Measurements from ENCODE around the gene NFKB2.

Gene NFKB2

GRCh38 chr10:102395400-102396316 lies at the start of gene NFKB2:
NFKB2 (plus strand) TSS chr10:102395705; CDS start chr10:102395960, 255 bp downstream.
- DNase-seq, result peak; percentile 4

DNA sequence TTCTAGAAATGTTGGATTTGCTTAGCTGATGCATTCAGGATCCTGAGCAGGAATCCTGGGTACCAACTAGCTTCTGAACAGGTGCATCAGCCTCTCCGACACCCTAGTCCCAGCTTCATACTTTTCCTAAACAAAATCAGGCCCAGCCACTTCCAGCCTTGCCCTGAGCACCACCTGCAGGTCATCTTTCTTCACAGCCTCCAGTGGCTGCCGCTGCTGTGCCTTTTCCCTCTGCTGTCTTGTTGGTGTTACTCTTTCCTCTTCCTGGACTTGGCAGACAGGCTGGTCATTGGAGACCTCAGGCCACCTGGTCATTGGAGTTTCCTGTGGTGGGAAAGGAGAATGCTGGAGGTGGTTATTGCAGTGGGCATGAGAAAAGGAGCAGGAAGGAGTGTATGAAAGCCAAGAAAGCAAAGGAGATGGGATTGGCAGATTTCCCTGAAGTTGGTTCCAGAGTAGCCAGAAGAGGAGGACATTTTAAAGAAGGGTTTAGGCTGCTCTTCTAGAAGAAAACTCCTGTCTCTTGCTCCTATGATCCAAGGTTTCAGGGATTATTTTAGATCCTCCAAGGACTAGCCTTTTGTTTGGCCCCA lies 48.2 kb upstream of the NFKB2 start:
- DNase-seq, result no peak

- DNase-seq, result peak; percentile 26
Measured at GRCh38 chr10:102352066-102352715, 43.3 kb upstream of the NFKB2 start.

- no peak for DNase-seq
Measured at GRCh38 chr10:102354451-102354850, 41.1 kb upstream of the NFKB2 start.

- DNase-seq, result no peak
Measured at GRCh38 chr10:102358712-102359382, 36.7 kb upstream of the NFKB2 start.

DNA sequence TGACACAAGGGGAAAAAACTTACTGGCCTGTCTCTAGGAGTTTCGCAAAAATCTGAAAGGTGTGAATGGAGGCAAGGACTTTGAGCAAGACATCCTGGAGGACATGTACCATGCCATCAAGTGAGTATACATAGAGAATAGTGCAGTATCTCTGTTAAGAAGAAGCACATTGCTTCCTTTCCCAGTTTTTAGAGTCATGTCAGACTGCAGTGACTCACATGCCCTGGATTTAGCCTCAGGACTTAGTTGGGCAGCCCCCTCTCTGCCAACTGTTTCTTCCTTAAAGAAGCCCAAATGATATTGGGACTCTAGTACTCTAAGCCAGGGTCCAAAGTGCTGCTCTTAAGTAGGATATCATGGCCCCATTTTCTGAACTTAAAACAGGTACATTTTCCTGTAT lies 28.1 kb upstream of the NFKB2 start:
- no peak for DNase-seq

DNA sequence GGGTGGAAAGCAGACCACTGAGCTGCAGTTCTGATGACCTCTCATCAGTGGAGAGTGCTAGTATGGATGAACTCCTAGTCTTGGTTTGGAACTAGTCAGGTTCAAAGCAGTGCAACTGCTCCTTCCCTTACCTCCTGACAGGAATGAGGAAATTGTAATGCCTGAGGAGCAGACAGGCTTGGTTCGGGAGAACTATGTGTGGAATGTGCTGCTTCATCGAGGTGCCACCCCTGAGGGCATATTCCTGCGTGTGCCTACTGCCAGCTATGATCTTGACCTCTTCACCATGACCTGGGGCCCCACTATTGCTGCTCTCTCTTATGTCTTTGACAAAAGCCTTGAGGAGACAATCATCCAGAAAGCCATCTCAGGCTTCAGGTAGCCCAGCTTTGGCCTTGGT lies 27.4 kb upstream of the NFKB2 start:
- DNase-seq, result no peak

DNA sequence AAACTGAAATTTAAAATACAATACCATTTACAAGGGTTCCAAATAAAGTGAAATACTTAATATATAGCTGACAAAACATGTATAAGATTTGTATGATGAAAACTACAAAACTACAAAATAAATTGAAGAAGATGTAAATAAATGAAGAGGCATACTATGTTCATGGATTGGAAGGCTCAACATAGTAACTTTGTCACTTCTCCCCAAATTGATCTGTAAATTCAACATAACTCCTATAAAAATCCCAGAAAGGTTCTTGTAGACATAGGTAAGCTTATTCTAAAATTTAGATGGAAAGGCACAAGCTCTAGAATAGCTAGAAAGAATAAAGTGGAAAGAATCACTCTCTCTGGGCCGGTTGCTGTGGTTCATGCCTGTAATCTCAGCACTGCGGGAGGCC lies 24.2 kb upstream of the NFKB2 start:
- no peak for DNase-seq

- no peak for DNase-seq
Measured at GRCh38 chr10:102375250-102375649, 20.3 kb upstream of the NFKB2 start.

- no peak for DNase-seq
Measured at GRCh38 chr10:102375867-102376266, 19.6 kb upstream of the NFKB2 start.

DNA sequence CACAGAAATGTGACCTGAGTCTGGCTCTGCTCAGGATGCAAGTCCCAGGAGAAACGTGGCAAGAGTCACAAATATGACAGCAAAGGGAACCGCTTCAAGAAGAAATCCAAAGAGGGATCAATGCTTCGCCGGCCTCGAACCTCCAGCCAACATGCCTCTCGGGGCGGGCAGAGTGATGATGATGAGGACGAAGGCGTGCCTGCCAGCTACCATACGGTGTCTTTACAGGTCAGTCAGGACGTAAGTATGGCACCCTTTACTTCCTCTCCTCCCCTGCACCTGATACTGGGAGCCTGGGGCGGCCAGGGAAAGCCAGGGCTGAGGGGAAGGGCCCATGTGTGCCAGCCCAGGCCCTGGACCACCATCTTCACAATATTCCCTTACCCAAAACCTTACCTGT lies 18.6 kb upstream of the NFKB2 start:
- DNase-seq, result no peak

GRCh38 chr10:102379383-102379782 lies 16.1 kb upstream of the NFKB2 start:
- DNase-seq, result no peak

GRCh38 chr10:102381983-102382382 lies 13.5 kb upstream of the NFKB2 start:
- no peak for DNase-seq

GRCh38 chr10:102382871-102383270 lies 12.6 kb upstream of the NFKB2 start:
- no peak for DNase-seq

DNA sequence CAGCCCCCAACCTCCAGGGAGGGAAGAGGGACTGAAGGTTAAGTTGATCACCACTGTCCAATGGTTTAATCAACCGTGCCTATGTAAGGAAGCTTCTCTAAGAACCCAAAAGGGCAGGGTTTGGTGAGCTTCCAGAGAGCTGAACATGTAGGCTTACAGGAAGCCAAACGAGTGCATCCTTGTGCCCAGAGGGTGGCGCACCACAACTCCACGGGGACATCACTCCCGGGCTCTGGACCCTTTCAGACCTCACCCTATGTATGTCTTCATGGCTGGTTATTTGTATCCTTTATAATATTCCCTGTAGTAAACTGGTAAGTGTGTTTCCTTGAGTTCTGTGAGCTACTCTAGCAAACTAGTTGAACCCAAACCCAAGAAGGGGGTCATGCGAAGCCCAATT lies 11.5 kb upstream of the NFKB2 start:
- no peak for DNase-seq

DNA sequence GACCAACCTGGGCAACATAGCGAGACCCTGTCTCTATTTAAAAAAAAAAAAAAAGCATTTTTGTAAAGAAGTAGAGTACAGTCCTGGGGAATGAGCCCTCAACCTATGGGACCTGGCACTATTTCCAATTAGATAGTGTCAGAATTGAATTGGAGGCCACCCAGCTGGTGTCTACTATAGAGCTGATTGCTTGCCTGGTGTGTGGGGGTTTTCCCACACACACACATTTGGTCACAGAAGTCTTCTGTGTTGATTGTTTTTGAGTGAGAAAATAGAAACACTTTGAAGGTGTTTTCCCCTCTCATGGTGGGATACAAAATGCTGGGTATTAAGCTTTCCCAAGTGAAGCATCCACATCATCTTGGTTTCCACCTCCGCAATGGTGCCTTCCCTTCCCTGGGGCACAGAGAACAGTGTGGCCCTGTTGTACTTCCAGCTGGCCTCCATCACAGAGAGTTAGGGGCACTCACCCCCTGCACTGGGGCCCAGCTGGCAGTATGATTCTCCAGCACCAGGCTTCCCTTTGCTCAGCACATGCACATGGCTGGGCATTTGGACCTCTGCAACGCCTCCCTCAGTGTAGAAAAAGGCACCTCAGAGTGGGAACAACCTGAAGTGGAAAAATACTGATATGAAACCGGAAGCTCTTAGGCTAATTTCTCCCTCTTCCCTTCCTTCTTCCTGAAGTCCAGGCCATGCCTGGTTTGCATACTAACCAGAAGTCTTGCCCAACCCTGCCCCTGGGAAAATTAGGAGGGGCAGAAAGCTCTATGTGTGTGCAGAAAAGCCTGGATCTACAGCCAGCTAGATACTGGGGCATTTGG lies 10.7 kb upstream of the NFKB2 start:
- no peak for DNase-seq

DNA sequence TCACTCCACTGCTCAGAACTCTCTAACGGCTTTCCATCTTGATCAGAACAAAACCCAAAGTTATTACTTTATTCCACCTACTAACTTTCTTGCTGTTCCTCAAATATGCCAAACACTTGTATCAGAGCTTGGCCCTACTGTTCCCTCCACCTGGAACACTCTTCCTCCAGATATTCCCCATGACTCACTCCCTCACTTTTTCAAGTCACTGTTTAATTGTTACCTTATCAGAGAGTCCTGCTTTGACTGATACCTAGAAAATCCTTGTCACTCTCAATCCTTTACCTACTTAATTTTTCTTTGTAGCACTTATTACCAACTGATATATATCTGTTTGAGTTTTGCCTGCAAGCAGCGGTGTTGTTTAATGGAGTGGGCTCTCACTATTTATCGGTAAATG lies 5.6 kb upstream of the NFKB2 start:
- no peak for DNase-seq

GRCh38 chr10:102392306-102392705 lies 3.2 kb upstream of the NFKB2 start:
- no peak for DNase-seq

- no peak for DNase-seq
Measured at GRCh38 chr10:102393411-102394078, 2.0 kb upstream of the NFKB2 start.

- no peak for DNase-seq
Measured at GRCh38 chr10:102394079-102394800, 1.3 kb upstream of the NFKB2 start.

GRCh38 chr10:102394801-102395399 lies 605 bp upstream of the NFKB2 start:
- DNase-seq, result no peak

Measured in DMS79 (cell line).